GM19324 (cell line): ENCODE measurements around the gene PPIH.
"Not testable (repeated sequence)": the region's sequence is repeated elsewhere in the genome, so short reads cannot be mapped to it uniquely, and the experiment has no call there.

Source experiments
- ATAC-seq: cut with Tn5 transposase; IDR thresholded peaks from one replicate; pipeline ENCODE4 v1.9.1; 2021; ENCODE audit warnings: mild to moderate bottlenecking, moderate library complexity; ENCODE audit not compliant: unreplicated experiment, low FRiP score

Gene PPIH

GRCh38 chr1:42681741-42682483, 23.7 kb downstream of the PPIH start, which contains the start of gene YBX1:
TSS of gene YBX1 (plus strand) at chr1:42682418. CDS start at chr1:42682566, 148 bp downstream.
- peak; percentile 90 for ATAC-seq

GRCh38 chr1:42682484-42682738, 24.2 kb downstream of the PPIH start:
- not testable (repeated sequence) for ATAC-seq

- peak; percentile 40 for ATAC-seq
These were observed 24.7 kb downstream of the PPIH start for GRCh38 chr1:42682739-42683531.

GRCh38 chr1:42684139-42684538, 25.9 kb downstream of the PPIH start:
- no peak for ATAC-seq

- no peak for ATAC-seq
These were observed 28.2 kb downstream of the PPIH start for GRCh38 chr1:42686418-42686817.

GRCh38 chr1:42689912-42690311, 31.7 kb downstream of the PPIH start:
- no peak for ATAC-seq

- ATAC-seq: no peak
These were observed 32.4 kb downstream of the PPIH start for GRCh38 chr1:42690477-42691156.

- no peak for ATAC-seq
These were observed 32.9 kb downstream of the PPIH start for GRCh38 chr1:42691157-42691498.

GRCh38 chr1:42692461-42692860, 34.2 kb downstream of the PPIH start:
- ATAC-seq: no peak

GRCh38 chr1:42692911-42693310, 34.7 kb downstream of the PPIH start:
- no peak for ATAC-seq

GRCh38 chr1:42698081-42698813, 40.0 kb downstream of the PPIH start:
- no peak for ATAC-seq

- ATAC-seq: no peak
These were observed 41.8 kb downstream of the PPIH start for GRCh38 chr1:42700006-42700405.

- no peak for ATAC-seq
These were observed 45.8 kb downstream of the PPIH start for GRCh38 chr1:42703888-42704464.

GRCh38 chr1:42712808-42713207, 54.6 kb downstream of the PPIH start:
- ATAC-seq: not testable (repeated sequence)

- ATAC-seq: no peak
These were observed 55.1 kb downstream of the PPIH start for GRCh38 chr1:42713293-42713692.

- ATAC-seq: not testable (repeated sequence)
These were observed 56.2 kb downstream of the PPIH start for GRCh38 chr1:42714441-42714840.

GRCh38 chr1:42720868-42721267, 62.6 kb downstream of the PPIH start:
- ATAC-seq: no peak

- no peak for ATAC-seq
These were observed 63.7 kb downstream of the PPIH start for GRCh38 chr1:42721926-42722325.

GRCh38 chr1:42722403-42722802, 64.2 kb downstream of the PPIH start:
- not testable (repeated sequence) for ATAC-seq

- ATAC-seq: no peak
These were observed 65.3 kb downstream of the PPIH start for GRCh38 chr1:42723511-42723910.
